B cell (primary cell): ENCODE results near the gene ACSF2. TPM values are rescaled to one million over a fixed set of nuclear protein-coding genes. Genes with fewer than 3 reads are reported as not detected.

Experiments used
- ATAC-seq: fragments of 200-7000 bp; cut with Tn5 transposase; one replicate; pipeline ENCODE4 v1.10.0; 2021; ENCODE audit warnings: low read depth, mild to moderate bottlenecking, moderate number of reproducible peaks, moderate library complexity
- CTCF ChIA-PET: fragments of 350-600 bp; sonication (Branson Sonifier 250); formaldehyde crosslinking; loops from one replicate; lab custom pipeline; 2021; ENCODE audit warnings: antibody characterized with exemption, inconsistent platforms; lab: Charles Lee
- POLR2A ChIA-PET: fragments of 350-600 bp; sonication (Branson Sonifier 250); formaldehyde crosslinking; loops from one replicate; lab custom pipeline; 2021; ENCODE audit warnings: antibody characterized with exemption; lab: Charles Lee
- DNase-seq: peaks from one replicate; pipeline ENCODE4 v3.0.0; 2013
- H2AFZ ChIP-seq: 2 replicates; pipeline ENCODE4 v1.6.1; 2012; ENCODE audit warnings: mild to moderate bottlenecking, low read depth, low read length; ENCODE audit not compliant: insufficient read depth, poor library complexity, severe bottlenecking
- H3K27ac ChIP-seq, 2 donors: 1 replicate in 1 of 2; 2 replicates in 1 of 2; pipeline ENCODE4 v1.5.1; 2012 to 2013; ENCODE audit warnings: low read length in 2 of 2, mild to moderate bottlenecking in 2 of 2, moderate library complexity in 1 of 2
- H3K27me3 ChIP-seq, 4 experiments: fragments of 200-600 bp in 1 of 4; sonication (generic) in 1 of 4; replicated peaks in 1 of 4; 1 replicate in 2 of 4; 2 replicates in 2 of 4; pipeline versions ENCODE4 v1.6.1 to v1.7.0; 2013 to 2016; ENCODE audit warnings: low read length in 3 of 4, mild to moderate bottlenecking in 2 of 4, mixed read lengths in 1 of 4, moderate library complexity in 1 of 4; ENCODE audit not compliant: insufficient read depth in 4 of 4, control insufficient read depth in 3 of 4; ENCODE audit errors: control extremely low read depth in 1 of 4
- H3K36me3 ChIP-seq, 2 experiments: replicated peaks in 1 of 2; 1 replicate in 1 of 2; 2 replicates in 1 of 2; pipeline versions ENCODE4 v1.6.1 to v1.7.1; 2013; ENCODE audit warnings: low read length in 1 of 2; ENCODE audit not compliant: insufficient read depth in 2 of 2, control insufficient read depth in 1 of 2; ENCODE audit errors: control extremely low read depth in 1 of 2, extremely low read depth in 1 of 2
- H3K4me1 ChIP-seq, 2 donors: fragments of 200-600 bp in 1 of 2; sonication (generic) in 1 of 2; 1 replicate in 1 of 2; 2 replicates in 1 of 2; pipeline versions ENCODE4 v1.5.1 to v1.6.1; 2013 to 2017; ENCODE audit warnings: low read length in 2 of 2; ENCODE audit not compliant: control insufficient read depth in 2 of 2, insufficient read depth in 2 of 2
- H3K4me2 ChIP-seq: replicated peaks from 2 replicates; pipeline ENCODE3; 2012; ENCODE audit warnings: mild to moderate bottlenecking, low read depth, low read length; ENCODE audit not compliant: poor library complexity, severe bottlenecking
- H3K4me3 ChIP-seq, 5 experiments: fragments of 200-600 bp in 1 of 5; sonication (generic) in 1 of 5; 1 replicate in 3 of 5; 2 replicates in 2 of 5; pipeline versions ENCODE4 v1.5.1 to v1.7.0; 2011 to 2016; ENCODE audit warnings: low read length in 4 of 5, mild to moderate bottlenecking in 4 of 5, low read depth in 2 of 5, control low read depth in 1 of 5, moderate library complexity in 1 of 5; ENCODE audit not compliant: insufficient read depth in 1 of 5; ENCODE audit errors: control extremely low read depth in 1 of 5, extremely low read depth in 1 of 5
- H3K79me2 ChIP-seq: fragments of 200-600 bp; sonication (generic); one replicate; pipeline ENCODE4 v1.6.0; 2016; ENCODE audit warnings: low read length; ENCODE audit not compliant: control insufficient read depth, insufficient read depth
- H3K9ac ChIP-seq: fragments of 200-600 bp; sonication (generic); 2 replicates; pipeline ENCODE4 v1.6.1; 2017; ENCODE audit warnings: mild to moderate bottlenecking, low read length, moderate library complexity
- H3K9me3 ChIP-seq, 3 donors: one replicate each; pipeline versions ENCODE4 v1.6.1 to v1.7.1; 2013; ENCODE audit warnings: low read length in 2 of 3; ENCODE audit not compliant: control insufficient read depth in 2 of 3, insufficient read depth in 1 of 3; ENCODE audit errors: control extremely low read depth in 1 of 3
- H4K20me1 ChIP-seq: 2 replicates; pipeline ENCODE4 v1.6.0; 2012; ENCODE audit warnings: mild to moderate bottlenecking, low read length; ENCODE audit not compliant: insufficient read depth, control insufficient read depth, poor library complexity, severe bottlenecking
- H3K27ac Mint-ChIP-seq: one replicate; pipeline ENCODE4 v1.8.0; 2021; ENCODE audit warnings: mixed read lengths
- H3K27me3 Mint-ChIP-seq: one replicate; pipeline ENCODE4 v1.8.0; 2021; ENCODE audit warnings: mixed read lengths
- H3K4me1 Mint-ChIP-seq: one replicate; pipeline ENCODE4 v1.8.0; 2021; ENCODE audit warnings: mixed read lengths
- H3K4me3 Mint-ChIP-seq: one replicate; pipeline ENCODE4 v1.8.0; 2021; ENCODE audit warnings: mixed read lengths
- H3K9me3 Mint-ChIP-seq: one replicate; pipeline ENCODE4 v1.8.0; 2022; ENCODE audit warnings: mixed read lengths; ENCODE audit not compliant: insufficient read depth
- CTCF ChIP-seq: fragments of 200-600 bp; IDR thresholded peaks from one replicate; pipeline ENCODE4 v1.8.0; 2022; ENCODE audit warnings: antibody characterized with exemption, mild to moderate bottlenecking
- EZH2 ChIP-seq: IDR thresholded peaks from 2 replicates; pipeline ENCODE4 v1.6.1; 2012; ENCODE audit warnings: borderline replicate concordance, low read depth, mild to moderate bottlenecking, moderate library complexity, low read length; ENCODE audit not compliant: insufficient read depth, poor library complexity, severe bottlenecking
- WGBS: methylation state at CpG from one replicate; pipeline ENCODE4 v1.1.5; 2013; ENCODE audit warnings: missing lambda C conversion rate; ENCODE audit not compliant: insufficient coverage; 5-methylcytosine and 5-hydroxymethylcytosine counted together
- intact Hi-C: fragments of 100-400 bp; cut with micrococcal nuclease; formaldehyde crosslinking; loops from one replicate; pipeline ENCODE4 v1.10.0; 2022
- polyA plus RNA-seq: library from polyadenylated mRNA; depleted of rRNA; stranded (reverse); fragments of >200 nt; gene quantifications from 2 replicates; pipeline ENCODE4 v1.2.3, GENCODE V29; 2012
- total RNA-seq, 2 donors: library from RNA; stranded (reverse); fragments of 120-200 nt in 1 of 2; gene quantifications; 1 replicate in 1 of 2; 2 replicates in 1 of 2; pipeline versions ENCODE4 v1.2.3 to v1.2.4, GENCODE V29; 2013 to 2022

ACSF2 gene
- total and polyA plus RNA-seq, 2 donors (not counting 1 experiment from before 2014, with no cell fraction given) = 59.6 to 66.1 TPM

DNA sequence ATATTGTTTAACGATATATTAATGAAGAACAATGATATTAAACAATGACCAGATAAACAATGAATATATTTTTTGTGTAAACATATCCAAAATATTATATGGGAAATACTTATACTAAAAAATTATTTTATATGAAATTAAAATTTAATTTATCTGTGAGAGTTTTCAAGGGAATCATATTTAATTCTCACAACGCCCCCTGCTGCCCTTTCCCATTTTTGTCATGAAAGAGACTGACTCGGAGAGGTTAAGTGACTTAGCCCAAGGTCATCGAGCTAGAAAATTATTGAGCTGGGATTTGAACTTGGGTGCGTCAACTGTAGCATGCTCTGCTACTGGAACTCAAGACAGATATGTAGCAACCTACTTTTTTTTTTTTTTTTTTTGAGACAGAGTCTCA is 75.0 kb downstream of the ACSF2 start:
- DNase-seq (peak; percentile 34), ATAC-seq (no peak)
- Histone ChIP-seq H2AFZ (no peak overlapping the region), H3K27ac (no peak overlapping the region), H3K4me1 (no peaks in the 10 kb centered on the region), H4K20me1 (no peaks in the 10 kb centered on the region), H3K79me2 (no peaks in the 10 kb centered on the region), H3K9me3 (peaks cover 0 to 2% (median 0%) of the 10 kb centered on the region in 3 donors), H3K36me3 (no peaks in the 10 kb centered on the region), H3K9ac (no peak overlapping the region), H3K27me3 (peaks cover 0 to 2% (median 0%) of the 10 kb centered on the region in 4 experiments), H3K4me3 (no peak overlapping the region), H3K4me2 (no peak overlapping the region)
- H3K9me3 Mint-ChIP-seq = no peaks in the 10 kb centered on the region
- no peaks in the 10 kb centered on the region for H3K4me1 Mint-ChIP-seq
- H3K27me3 Mint-ChIP-seq = peaks cover 3% of the 10 kb centered on the region
- no peak overlapping the region for H3K4me3 Mint-ChIP-seq
- intact Hi-C loops = loop anchor here (1.0 to 2.0 kb wide), 2 partner anchors 22 to 139 kb away; partner anchors contain the start of gene RSAD1
- ChIA-PET POLR2A (no interaction called here), CTCF (interaction anchor here (0.5 to 3.3 kb wide), 15 partner anchors 9 to 1938 kb away, joined by 3 to 18 read pairs (median 4); partner anchors contain the start of genes LRRC59 and NME1)
- TF ChIP-seq EZH2 = no peak
- TF ChIP-seq CTCF = peak; percentile 62
- 43% methylated on average over 1 of the region's 5 CpGs for WGBS
- no peak overlapping the region for H3K27ac Mint-ChIP-seq

- no peak overlapping the region for H3K27ac Mint-ChIP-seq
- intact Hi-C loops = no loop called here
- POLR2A ChIA-PET = no interaction called here
Observed at GRCh38 chr17:50502301-50502990, 76.4 kb downstream of the ACSF2 start.

More at GRCh38 chr17:50502301-50502990, 76.4 kb downstream of the ACSF2 start:
- Histone ChIP-seq H3K4me1 (no peaks in the 10 kb centered on the region), H3K27me3 (peaks cover 0 to 3% (median 0%) of the 10 kb centered on the region in 4 experiments), H3K27ac (no peak overlapping the region), H3K79me2 (no peaks in the 10 kb centered on the region), H3K4me3 (no peak overlapping the region), H3K36me3 (no peaks in the 10 kb centered on the region), H4K20me1 (no peaks in the 10 kb centered on the region), H3K4me2 (no peak overlapping the region), H3K9me3 (peaks cover 0 to 3% (median 0%) of the 10 kb centered on the region in 3 donors), H3K9ac (no peak overlapping the region), H2AFZ (no peak overlapping the region)
- WGBS = 85% methylated on average over 7 of the region's 9 CpGs
- H3K9me3 Mint-ChIP-seq = no peaks in the 10 kb centered on the region
- TF ChIP-seq CTCF = no peak
- no peak for TF ChIP-seq EZH2
- DNase-seq (no peak), ATAC-seq (no peak)
- no peaks in the 10 kb centered on the region for H3K27me3 Mint-ChIP-seq
- H3K4me1 Mint-ChIP-seq = no peaks in the 10 kb centered on the region
- no peak overlapping the region for H3K4me3 Mint-ChIP-seq
- CTCF ChIA-PET = interaction anchor here (0.6 to 3.3 kb wide), 5 partner anchors 9 to 141 kb away, joined by 3 to 18 read pairs (median 5); no protein-coding TSS in a partner anchor
